Panc1 (cell line): Measurements from ENCODE around the gene PROZ.

Experiments used
- POLR2AphosphoS5 ChIP-seq: IDR thresholded peaks from 2 replicates; pipeline ENCODE4 v1.6.1; 2012; ENCODE audit warnings: mild to moderate bottlenecking, low read depth, low read length, moderate library complexity
- REST ChIP-seq, 2 experiments: IDR thresholded peaks; 2 replicates each; pipeline ENCODE4 v1.6.1; 2011 to 2012; ENCODE audit warnings: low read depth in 2 of 2, control low read depth in 1 of 2, low read length in 1 of 2, mild to moderate bottlenecking in 1 of 2, moderate library complexity in 1 of 2; ENCODE audit not compliant: insufficient read depth in 1 of 2
- SIN3A ChIP-seq: IDR thresholded peaks from 2 replicates; pipeline ENCODE4 v1.6.1; 2012; ENCODE audit warnings: low read depth, mild to moderate bottlenecking, low read length, moderate library complexity, borderline replicate concordance; ENCODE audit not compliant: insufficient read depth
- TCF7L2 ChIP-seq: IDR thresholded peaks from 2 replicates; pipeline ENCODE4 v1.6.1; 2011; ENCODE audit warnings: mild to moderate bottlenecking, low read depth, low read length, inconsistent platforms
- TF ChIP-seq, protein P1 (sequence below): fragments of 450-650 bp; IDR thresholded peaks from 2 replicates; pipeline ENCODE4 v1.5.1; 2017; ENCODE audit warnings: mild to moderate bottlenecking

- TF ChIP-seq, protein P1, sequence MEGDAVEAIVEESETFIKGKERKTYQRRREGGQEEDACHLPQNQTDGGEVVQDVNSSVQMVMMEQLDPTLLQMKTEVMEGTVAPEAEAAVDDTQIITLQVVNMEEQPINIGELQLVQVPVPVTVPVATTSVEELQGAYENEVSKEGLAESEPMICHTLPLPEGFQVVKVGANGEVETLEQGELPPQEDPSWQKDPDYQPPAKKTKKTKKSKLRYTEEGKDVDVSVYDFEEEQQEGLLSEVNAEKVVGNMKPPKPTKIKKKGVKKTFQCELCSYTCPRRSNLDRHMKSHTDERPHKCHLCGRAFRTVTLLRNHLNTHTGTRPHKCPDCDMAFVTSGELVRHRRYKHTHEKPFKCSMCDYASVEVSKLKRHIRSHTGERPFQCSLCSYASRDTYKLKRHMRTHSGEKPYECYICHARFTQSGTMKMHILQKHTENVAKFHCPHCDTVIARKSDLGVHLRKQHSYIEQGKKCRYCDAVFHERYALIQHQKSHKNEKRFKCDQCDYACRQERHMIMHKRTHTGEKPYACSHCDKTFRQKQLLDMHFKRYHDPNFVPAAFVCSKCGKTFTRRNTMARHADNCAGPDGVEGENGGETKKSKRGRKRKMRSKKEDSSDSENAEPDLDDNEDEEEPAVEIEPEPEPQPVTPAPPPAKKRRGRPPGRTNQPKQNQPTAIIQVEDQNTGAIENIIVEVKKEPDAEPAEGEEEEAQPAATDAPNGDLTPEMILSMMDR: no peak
- TF ChIP-seq POLR2AphosphoS5: no peak
- TF ChIP-seq REST (IDR thresholded peaks at IDR 0.05; ENCODE audit: insufficient read depth in 1 of 2, low read depth in 2 of 2, low read length in 1 of 2): no peak
- no peak for TF ChIP-seq TCF7L2
- no peak for TF ChIP-seq SIN3A
These were observed 20.7 kb upstream of the PROZ start for GRCh38 chr13:113137691-113138298.
